CD4-positive, alpha-beta T cell treated with Interleukin-1 beta for 1 hour (primary cell): ENCODE results near the gene IVNS1ABP.
"Not testable (repeated sequence)": the region's sequence is repeated elsewhere in the genome, so short reads cannot be mapped to it uniquely, and the experiment has no call there.

Experiments used
- DNase-seq, 2 donors: peaks; one replicate each; pipeline ENCODE4 v3.0.0-alpha.2; 2020 to 2022

Gene IVNS1ABP

DNA sequence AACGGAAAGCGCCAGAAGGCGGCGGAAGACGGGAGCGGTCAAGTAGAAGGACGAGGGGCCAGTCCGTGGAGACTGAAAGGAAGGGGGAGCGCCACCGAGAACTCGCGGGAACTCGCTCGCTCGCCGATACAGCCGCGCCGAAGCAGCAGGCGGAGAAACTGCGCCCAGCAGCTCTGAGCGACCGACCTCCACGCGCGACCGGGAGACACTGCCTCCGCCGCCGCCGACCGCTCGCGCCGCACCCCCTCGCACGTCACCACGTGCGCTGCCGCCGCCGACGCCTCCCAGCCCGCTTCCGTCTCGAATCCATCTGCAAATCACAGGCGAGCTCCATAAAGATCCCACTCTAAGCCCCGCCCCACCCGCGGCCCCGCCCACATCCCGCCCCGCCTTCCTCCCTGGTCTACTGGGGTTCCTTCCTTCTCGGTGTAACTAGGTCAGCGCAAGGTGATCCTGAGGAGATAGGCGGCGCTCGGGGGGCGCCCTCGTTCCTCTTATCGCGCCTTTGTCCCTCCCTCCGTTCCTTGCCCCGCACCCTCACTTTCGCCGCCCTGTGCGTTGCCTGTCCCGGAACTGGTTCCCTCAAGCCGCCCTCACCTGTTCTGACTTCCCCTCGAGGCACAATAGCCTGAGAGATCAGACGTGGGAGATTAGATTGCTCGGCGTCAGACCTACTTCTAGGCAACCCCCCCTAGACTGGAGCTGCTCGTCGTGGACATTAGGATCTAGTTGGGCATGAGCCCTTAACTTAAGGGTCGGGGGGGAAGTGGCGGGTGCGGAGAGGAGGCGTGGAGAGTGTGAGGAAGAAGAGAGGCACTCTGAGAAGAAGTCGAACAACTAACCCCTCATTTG is at the start of gene IVNS1ABP:
TSS of gene IVNS1ABP (minus strand) at position 210 of the 852 bp plus-strand sequence. CDS start 7,750 bp downstream, outside the sequence.
- DNase-seq, result peak; percentile 97 to 98

DNA sequence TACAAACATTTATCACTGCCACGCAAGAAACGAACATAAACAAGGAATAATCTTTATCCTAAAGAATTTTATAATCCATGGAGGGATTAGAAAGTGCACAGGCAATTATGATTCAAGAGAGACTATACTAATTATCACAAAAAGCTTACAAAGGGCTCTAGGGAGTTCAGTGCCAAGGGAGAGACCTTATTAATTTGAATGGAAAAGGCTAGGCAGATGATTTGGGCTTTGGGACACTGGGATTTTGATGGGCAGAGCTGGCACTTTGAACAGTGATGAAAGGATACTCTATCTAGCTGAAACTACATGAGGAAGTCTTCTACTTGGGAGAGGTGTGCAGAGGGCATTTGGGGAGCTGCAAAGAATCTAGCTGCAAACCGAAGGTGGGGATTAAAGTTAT is 48.9 kb upstream of the IVNS1ABP start:
- no peak for DNase-seq

DNA sequence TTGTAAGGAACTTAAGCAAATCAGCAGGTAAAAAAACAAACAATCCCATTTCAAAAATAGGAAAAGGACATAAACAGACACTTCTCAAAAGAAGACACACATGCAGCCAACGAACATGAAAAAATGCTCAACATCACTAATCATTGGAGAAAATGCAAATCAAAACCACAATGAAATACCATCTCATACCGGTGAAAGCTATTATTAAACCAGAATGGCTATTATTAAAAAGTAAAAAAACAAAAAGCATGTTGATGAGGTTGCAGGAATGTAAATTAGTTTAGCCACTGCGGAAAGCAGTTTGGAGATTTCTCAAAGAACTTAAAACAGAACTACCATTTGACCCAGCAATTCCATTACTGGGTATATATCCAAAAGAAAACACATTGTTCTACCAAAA is 47.5 kb upstream of the IVNS1ABP start:
- not testable (repeated sequence) for DNase-seq

DNA sequence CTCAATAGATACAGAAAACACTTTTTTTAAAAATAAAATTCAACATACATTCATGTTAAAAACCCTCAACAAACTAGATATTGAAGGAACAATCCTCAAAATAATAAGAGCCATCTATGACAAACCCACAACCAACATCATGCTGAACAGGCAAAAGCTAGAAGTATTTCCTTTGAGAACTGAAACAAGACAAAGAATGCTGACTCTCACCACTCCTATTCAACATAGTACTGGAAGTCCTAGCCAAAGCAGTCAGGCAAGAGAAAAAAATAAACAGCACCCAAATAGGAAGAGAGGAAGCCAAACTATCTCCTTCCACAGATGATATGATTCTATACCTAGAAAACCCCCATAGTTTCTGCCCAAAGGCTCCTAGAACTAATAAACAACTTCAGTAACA is 46.2 kb upstream of the IVNS1ABP start:
- DNase-seq, result no peak

DNA sequence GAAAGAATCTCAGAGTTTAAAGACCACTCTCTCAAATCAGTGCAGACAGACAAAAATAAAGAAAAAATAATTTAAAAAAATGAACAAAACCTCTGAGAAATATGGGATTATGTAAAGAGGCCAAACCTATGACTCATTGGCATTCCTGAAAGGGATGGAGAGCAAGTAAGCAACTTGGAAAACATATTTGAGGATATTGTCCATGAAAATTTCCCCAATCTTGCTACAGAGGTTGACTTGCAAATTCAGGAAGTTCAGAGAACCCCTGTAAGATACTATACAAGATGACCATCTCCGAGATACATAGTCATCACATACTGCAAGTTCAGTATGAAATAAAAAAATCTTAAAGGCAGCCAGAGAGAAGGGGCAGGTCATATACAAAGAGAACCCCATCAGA is 43.7 kb upstream of the IVNS1ABP start:
- DNase-seq, result no peak

DNA sequence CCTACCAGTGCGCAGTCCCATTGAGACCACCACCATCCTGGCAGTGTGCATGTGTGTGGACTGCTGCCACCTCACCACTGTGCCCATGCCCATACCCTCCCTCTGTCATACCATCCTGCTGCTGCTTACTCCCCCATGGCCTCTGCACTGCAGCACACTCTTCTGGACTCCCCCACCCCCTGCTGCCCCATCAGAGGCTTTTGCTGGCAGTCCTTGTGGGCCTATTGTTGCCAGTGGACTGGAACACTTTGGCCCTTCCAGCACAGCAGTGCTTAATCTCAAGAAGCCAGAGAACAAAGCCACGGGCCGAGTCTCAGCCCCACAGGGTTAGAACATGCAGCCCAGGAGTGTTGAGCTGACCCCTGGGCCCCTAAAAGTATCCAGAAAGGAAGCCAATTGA is 41.9 kb upstream of the IVNS1ABP start:
- no peak for DNase-seq

DNA sequence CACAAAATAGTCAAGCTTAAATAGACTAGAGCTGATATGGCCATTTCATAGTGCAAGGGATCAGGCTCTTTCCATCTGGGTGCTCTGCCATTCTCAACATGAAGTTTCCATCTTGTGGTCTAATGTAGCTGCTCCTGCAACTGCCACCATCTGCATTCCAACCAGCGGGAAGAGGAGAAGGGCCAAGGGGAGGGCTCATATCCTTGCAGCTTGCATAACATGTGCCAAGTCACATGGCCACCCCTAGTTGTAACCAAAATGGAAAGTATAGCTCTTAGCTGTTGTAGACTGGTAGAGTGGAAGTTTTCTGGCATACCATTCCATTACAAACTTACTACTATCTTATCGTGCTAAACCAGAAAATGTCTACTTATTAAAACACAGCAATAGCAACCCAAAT is 38.9 kb upstream of the IVNS1ABP start:
- DNase-seq, result no peak

DNA sequence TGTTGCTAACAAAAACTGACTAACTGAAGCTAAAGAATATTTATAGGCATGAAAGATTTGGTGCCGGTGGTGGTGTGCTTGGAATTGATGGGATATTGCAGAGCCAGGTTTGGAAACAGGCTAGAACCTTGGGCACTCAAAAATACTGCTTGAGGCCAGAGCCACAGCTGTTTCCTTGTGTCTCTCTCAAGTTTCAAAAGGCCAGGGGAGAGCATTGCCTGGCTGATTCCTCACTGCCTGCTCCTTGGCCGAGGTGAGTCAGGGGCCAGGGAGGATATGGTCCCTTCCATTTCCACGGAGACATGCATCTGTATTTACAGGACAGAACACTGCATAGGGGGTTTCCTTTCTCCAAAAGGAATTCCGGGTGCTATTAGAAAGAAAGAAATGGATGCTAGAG is 36.1 kb upstream of the IVNS1ABP start:
- DNase-seq, result no peak

DNA sequence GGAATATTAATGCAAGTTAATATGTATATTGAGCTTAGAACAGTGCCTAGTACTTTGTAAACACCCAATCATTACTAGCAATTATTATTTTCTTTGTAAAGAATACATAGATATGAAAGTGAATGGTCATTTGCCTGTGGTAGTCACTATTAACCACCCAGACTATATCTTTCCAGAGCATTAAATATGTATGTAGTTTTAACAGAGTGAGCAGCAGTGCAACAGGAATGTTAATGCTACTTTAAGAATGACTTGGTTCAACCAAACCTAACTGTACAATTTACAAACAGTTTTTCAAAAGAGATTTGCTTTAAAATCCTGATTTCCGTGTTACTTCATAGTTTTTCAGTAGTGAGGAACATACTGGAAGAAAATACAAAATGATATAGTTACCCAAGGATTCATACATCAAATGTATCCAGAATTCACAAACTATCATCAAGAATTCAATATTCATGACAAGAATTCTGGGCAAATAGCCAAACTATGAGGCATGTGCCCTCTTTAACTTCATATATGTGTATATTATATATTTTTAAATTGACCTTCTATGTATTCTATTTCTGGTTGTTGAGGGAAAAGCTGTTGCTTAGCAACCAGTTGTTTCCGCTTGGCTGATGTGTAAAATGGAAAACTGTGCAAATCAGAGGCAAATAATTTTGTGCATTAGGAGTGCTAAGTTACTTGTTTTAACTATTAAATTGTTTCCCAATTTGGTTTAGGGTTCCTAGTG is 34.9 kb upstream of the IVNS1ABP start:
- DNase-seq, result no peak

DNA sequence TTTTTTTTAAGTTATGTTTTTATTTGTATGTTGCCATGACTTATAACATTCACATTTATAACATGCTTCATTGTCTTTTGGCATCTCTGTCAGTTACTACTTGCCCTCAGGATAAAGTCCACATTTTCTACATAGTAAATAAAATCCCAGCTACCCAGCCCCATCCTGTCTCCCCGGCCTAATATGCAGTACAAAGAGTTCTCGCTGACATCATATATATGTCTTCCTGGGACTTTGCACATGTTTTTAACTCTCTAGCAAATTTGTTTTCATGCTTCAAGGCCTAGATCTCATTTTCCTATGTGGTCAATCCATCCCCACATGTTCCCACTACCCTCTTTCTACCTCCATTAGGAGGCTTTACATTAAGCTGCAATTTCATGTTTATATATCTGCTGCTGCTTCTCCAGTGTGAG is 33.0 kb upstream of the IVNS1ABP start:
- no peak for DNase-seq

DNA sequence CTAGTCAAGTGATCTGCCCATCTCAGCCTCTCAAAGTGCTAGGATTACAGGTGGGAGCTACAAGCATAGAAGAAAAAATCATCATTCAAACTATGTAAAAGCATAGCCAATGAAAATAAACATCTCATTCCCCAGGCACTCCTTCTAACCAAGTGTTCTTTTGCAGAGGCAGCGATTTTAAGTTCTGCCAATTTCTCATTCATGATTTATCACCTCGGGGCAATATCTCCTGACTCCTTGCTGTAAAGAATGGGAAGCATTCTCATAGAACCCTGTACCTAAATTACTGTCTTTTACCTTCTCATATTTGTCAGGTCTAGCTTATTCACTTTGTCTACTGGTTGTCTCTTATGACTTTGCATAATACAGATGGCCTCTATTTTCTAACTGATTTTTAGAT is 32.5 kb upstream of the IVNS1ABP start:
- DNase-seq, result no peak

DNA sequence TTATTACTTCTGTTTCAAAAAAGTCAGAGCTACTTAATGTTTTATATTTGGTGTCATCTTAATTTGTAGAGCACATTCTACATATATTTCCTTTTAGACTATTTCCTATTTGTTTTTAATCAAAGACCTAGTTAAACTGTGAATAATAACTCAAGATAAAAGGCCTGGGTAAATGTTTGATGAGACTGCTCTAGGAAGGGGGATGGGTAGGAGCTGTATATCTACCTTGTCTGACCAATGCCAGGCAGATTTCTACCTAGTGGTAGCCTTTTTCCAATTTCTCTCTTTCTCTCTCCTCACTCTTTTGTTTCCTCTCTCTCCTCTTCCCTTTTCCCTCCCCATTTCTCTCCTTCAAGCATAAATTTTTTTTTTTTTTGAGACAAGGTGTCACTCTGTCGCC is 31.9 kb upstream of the IVNS1ABP start:
- DNase-seq, result no peak

DNA sequence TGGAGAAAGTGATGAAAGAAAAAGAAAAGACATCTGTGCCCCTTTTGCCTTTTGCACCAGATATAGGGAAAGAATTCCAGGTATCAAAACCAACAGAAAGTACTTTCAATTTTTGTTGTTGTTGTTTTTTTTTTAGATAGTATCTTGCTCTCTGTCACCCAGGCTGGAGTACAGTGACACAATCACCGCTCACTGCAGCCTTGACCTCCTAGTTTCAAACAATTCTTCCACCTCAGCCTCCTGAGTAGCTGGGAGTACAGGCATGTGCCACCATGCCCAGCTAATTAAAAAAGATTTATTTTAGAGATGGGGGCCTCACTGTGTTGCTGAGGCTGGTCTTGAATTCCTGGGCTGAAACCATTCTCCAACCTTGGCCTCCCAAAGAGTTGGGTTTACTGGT is 31.3 kb upstream of the IVNS1ABP start:
- DNase-seq, result no peak

DNA sequence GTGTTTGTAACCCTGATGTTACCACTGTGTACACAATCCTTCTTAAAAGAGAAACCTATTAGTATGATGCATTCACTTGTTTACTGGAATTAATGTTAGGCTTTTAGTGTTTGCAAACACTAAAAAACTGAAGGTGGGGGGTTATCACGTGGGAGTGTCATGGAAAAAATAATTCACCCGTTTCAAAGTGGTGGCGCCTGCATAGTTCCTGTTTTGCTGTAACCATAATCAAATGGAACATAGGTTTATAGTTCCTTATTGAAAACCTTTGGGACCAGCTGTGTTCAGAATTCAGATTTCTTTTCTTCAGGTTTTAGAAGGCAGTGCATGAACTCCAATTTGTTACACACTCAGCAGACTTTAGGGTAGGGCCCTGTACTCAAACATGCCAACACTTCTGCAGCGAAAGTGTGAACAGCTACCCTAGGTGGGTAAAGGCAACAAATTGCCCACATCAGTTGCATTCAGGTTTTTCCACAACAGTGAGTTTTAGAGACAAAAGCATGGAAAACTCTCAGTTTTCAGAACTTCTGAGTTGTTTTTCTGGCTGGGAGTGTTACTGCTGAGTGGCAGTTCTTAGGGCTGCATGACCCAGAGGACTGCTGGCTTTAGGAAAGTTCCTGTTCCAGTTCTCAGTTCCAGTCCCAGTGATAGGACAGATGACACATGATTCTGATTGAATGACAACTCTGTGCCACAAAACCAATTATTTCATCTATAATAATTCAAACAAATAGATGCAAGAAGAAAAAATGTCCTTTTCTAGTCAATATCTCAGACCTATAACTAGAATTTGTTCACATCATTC is 29.1 kb upstream of the IVNS1ABP start:
- no peak for DNase-seq

DNA sequence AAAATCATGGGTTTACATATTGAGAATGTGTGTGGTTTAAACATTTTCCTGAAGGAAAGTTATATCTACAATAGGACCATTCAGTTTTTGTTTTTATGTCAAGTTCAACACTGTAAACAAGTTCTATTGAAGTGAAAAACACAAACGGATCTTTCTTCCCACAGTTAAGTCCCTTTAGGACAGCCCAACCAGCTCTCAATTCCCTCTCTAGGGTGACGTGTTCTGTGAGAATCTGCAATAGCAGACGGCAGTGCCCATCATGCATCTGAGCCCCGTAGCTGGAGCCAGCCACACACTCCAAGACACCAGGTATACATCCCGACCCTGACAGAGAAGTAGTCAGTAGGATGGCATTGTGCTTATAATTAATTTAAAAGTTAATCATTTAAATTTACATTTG is 26.3 kb upstream of the IVNS1ABP start:
- DNase-seq, result no peak

DNA sequence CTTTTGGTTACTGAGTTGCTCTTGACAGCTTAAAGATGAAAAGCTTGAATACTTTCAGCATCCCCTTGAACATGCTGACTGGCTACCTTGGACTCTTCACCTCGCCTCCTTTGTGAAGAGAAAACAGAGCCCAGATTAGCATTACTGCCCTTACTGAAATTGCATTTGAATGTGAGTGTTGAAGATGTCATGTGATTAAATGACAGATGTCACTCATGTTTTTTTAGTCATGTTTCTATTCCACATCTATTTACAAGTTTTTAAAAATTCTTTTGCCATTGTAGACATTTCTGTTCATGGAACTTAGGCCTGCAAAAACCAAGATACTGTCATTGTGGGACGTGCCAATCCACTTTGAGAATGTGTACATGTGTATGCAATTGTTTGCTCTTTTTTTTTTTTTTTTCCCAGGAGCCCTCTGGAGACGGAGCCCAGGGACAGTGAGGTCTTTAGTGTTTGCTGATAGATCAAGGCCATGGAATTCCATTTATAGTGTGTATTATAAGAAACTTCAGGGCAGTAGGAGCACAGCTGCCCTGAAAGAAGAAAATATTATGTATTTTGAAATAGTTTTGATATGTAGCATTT is 25.7 kb upstream of the IVNS1ABP start:
- no peak for DNase-seq

DNA sequence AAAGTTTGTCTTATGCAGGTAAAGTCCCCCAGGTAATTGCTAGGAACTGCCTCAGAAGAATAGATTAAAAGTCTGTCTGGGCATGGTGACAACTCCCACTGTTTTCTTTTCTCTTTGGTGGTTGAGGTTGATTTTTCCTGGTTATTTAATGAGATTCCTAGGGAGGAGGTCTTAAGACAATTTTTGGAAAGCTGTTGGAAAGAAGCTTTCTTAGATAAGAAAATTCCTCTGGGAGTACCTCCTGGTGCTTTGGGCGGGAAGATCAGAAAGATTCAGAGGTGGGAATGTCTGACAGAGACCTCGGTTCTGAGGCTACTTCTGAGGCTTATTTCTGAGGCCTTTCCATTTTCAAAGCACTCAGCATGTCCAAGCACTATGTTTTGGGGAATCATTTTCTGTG is 25.0 kb upstream of the IVNS1ABP start:
- DNase-seq, result no peak

DNA sequence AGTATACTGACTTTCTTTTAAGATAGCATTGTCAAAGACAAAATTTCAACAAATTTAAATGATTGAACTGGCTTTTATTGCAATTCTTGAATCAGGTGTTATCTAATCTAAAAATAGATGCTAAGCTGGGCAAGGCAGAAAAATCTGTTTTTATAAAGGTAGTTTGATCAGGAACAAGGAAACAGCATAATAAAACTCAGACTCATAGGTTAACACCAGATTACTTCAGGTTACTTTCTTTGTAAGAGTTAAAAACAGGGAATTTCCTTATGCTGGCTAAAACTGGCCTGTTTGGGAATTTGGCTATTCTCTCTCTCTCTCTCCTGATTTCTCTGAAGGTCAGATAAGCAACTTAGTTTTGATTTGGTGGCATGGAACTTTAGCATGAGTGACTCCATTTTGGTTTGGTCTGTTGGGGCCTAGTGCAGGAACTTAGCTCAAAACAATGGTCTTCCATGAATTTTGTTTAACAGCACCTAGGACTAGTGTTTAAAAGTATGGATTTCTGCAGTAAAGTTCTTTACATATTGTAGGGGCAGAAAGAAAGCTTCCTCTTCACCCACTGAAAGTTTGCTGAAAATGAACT is 24.2 kb upstream of the IVNS1ABP start:
- no peak for DNase-seq

DNA sequence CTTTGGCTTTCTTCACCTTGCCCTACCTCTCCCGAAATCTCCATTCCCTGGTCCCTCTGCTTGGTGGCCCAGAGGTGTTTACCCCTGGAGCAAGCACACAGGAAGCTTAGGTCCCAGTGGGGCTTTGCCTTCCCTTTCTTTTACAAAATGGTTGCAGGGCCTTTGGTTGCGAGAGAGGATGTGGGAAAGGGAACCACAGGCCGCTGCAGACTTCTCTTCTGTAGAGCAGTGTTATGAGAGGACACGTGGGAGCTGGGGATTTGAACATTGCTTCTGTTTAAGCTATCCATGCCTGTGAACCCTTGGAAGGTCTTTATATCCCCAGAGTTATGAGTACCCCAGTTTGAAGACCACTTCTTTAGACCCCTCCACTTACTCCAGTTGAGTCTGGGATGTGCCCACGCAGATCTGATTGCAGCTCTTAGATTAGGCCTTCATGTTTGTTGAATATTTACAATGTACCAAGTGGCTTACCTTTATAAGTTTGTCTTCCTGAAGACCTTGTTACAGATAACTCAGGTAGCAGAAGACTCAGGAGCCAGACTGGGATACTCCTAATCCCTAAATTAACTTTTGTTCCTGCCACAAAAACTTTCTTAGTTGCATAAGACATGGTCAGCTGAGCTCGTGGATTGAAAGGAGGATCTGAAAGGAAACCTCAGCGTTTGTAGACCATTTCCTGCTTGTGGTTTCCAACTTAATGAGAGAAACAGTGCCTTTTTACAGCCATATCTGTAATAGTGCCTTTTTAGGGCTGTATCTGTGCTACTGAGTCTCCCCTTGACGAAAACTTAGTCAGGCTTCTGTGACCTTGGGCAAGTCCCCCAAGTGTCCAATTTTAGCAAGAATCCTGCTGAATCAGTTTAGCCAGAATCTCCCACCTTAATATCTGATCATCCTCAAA is 21.9 kb upstream of the IVNS1ABP start:
- peak; percentile 41 to 50 for DNase-seq

DNA sequence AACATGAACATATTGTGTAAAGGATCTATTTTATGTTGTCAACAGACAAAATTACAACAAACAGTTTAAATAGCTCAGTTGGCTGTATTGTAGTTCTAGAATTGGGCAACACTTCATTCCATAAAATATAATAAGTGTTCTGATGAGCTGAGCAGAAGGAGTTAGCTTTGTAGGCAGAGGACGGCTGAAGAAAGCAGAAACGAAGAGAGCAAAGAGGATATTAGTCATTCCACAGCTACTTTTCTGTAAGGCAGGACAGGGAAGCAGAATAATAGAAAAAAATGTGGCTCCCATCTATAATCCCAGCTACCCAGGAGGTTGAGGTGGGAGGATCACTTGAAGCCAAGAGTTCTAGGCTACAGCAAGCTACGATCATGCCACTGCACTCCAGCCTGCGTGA is 20.2 kb upstream of the IVNS1ABP start:
- DNase-seq, result no peak

DNA sequence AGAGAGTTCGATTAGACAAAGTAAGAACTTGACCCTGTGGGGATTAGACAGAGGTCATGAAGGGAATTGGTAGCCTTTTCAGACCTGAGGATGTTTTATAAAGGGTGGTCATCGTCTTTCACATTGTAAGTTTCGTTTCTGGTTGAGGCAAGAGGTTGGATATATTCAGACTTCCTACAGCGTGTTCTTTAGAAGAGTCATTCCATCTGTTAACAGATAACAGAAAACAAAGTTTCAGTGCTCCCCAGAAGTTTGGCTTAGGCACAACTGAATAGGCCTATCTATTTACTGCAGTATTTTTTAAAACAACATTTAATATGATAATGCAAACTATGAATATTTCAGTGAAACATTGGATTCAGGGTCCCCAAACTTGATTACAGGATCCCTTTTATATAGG is 17.1 kb upstream of the IVNS1ABP start:
- DNase-seq, result no peak

DNA sequence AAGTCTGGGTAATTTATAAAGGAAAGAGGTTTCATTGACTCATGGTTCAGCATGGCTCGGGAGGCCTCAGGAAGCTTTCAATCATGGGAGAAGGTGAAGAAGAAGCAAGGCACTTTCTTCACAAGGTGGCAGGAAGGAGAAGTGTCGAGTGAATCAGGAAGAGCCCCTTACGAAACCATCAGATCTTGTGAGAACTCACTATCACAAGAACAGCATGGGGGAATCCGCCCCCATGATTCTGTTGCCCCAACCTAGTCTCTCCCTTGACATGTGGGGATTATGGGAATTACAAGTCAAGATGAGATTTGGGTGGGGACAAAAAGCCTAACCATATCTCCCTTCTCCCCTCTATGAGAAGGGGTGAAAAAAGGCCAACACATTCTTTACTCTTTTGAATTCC is 11.2 kb upstream of the IVNS1ABP start:
- DNase-seq, result no peak
